Measurements from ENCODE around the gene TRIM44. TPM values are rescaled to one million over a fixed set of nuclear protein-coding genes. Genes with fewer than 3 reads are reported as not detected.
A peak's percentile ranks its signal among the peaks of the same experiment; 100 is the strongest.
"Not testable (repeated sequence)": the region's sequence is repeated elsewhere in the genome, so short reads cannot be mapped to it uniquely, and the experiment has no call there.

Gene TRIM44
- polyA plus RNA-seq, 4 donors, result 64.7 to 100 (median 82.9) TPM

DNA sequence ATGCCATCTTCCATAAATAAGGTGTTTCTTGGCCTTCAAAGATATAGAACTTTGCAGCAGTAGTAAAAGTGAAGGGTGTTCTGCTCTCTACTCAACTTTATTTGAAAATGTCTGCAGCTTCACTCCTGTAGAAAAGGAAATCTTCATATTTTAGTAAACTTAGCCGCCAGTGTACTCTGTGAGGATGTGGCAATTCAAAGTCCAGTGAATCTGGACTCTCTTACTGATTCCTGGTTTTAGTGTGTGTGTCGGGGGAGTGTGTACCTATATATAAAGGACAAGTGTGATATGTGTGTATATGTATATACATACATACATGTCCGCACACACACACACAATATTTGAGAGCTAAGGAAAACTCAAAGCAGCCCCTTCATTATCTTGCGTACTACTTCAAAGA is 147.0 kb downstream of the TRIM44 start:
- no peak for DNase-seq (ENCODE audit: low read depth in 4 of 4, low spot score in 3 of 4)

DNA sequence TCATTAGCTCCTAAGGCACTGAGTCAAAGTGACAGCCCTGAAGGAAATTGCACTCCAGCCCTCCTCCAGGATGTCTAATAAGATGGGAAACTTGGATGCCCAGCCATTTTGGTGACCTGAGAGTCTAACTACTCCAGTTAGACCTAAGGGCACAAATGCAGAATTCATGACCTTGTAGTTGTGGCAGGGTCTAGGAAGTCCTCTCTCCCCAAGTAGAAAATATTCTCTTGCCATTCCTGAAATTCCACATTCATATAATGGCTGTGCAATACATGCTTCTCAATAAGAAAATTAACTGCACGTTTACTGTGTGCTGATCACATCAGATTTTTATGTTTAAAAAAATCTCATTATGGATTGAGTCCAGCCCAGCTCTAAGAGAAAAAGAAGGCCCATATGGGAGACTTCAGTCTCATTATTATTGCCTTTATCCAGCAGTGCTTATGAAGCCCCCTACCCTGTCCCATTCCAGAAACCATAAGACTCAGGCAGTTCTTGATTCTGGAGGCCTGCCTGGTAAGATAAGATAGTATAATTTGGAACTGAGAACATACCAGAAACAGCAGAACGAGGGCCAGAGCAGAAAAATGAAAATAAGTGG is 147.6 kb downstream of the TRIM44 start:
- no peak for DNase-seq (ENCODE audit: low read depth in 4 of 4, low spot score in 3 of 4)

DNA sequence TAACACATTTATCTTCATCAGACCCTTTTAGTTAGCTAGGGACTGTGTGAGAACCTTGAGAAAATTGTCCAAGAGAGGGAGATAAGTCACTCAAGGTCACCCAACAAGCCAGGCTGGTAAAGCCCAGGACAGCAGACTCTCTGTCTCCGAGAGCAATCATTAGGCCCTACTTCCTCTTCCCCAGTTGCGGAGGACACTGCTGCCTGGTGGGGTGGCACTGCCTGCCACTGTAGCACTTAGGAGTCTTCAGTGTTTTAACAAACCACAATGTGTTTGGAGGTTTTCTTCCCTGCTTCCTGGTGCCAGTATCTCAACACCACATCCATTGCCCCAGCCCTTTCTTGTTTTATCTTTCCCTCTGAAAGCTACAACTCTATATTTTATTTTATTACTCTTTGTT is 149.2 kb downstream of the TRIM44 start:
- DNase-seq (ENCODE audit: low read depth in 4 of 4, low spot score in 3 of 4), result no peak

- peak in 2 of 4 donors; percentile 40 to 46 for DNase-seq (ENCODE audit: low read depth in 4 of 4, low spot score in 3 of 4)
Measured at GRCh38 chr11:35812828-35813227, 150.3 kb downstream of the TRIM44 start.

DNA sequence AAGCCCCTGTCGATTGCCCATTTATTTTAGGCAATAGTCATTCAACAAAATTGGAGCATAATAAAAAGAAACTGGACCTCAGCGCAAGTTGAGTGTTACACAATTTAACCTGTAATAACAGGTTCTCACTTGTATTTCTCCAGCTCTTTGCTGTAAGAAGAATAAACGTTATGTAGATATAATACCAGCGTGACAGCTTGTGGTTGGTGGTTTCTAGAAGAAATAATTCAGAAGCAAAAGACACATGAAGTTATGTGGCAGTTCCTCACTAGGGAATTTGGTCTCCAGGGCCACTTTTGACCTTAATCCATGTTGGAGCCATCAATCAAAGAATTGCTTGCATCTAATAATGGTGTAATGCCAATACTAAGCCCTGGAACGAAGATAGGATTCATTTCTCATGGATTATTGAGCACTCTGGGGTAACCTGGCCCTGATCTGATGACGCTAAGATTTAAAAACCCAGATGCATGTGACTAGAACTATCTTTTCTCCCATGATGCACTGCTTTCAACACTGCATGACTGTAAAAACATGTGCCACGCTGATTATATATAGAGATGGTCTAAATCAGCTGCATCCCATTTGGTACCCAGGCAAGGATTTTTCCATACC is 151.6 kb downstream of the TRIM44 start:
- DNase-seq (ENCODE audit: low read depth in 4 of 4, low spot score in 3 of 4), result no peak

DNA sequence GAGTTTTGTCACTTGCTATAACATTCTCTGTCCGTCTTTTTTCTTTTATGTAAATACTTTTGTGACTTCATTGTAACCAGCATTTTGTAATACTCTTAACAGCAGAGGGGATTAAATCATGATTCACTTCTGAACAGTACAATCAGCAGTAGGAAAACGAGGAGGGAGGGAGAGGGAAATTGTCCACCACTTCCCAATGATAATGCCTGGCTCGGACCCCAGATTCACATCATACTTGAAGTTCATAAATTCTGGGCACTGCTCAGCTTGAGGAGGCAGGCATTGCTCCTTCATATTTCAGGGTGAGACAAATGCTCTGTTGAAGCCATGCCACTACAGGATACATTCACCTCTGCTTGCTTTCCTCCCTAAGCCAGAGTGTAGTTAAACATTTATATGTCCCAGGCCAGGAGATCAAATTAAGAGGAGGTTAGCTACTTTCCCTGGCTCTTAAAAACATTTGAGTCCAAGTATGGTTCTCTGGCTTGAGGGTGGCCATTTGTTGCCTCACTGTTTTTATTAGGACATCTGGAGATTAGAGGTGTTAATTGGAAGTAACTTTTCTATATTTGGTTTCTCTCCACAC is 152.2 kb downstream of the TRIM44 start:
- DNase-seq (ENCODE audit: low read depth in 4 of 4, low spot score in 3 of 4), result no peak

- DNase-seq (ENCODE audit: low read depth in 4 of 4, low spot score in 3 of 4), result peak in 1 of 4 donors; percentile 27
Measured at GRCh38 chr11:35815556-35816315, 153.2 kb downstream of the TRIM44 start.

DNA sequence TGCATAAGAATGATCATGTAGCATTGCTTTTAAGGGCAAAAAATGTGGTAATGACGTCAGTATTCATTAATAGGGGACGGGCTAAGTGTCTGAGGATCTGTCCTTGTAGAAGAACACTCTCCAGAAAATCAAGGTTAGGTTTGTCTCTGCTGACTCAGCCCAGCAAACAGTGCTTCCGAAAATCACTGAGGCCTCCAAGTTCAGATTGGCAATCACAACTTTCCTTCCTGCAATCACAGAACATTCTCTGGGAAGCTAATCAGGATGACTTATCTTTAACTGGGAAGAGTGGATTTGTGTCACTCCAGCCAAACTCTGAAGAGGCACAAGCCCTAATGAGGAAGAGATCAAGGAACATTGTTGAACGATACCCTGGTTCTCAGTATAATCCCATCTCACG is 158.0 kb downstream of the TRIM44 start:
- no peak for DNase-seq (ENCODE audit: low read depth in 4 of 4, low spot score in 3 of 4)

- DNase-seq (ENCODE audit: low read depth in 4 of 4, low spot score in 3 of 4), result no peak
Measured at GRCh38 chr11:35822815-35823495, 160.4 kb downstream of the TRIM44 start.

- DNase-seq (ENCODE audit: low read depth in 4 of 4, low spot score in 3 of 4), result no peak
Measured at GRCh38 chr11:35823742-35824298, 161.2 kb downstream of the TRIM44 start.

- DNase-seq (ENCODE audit: low read depth in 4 of 4, low spot score in 3 of 4), result no peak
Measured at GRCh38 chr11:35825386-35825785, 162.8 kb downstream of the TRIM44 start.

DNA sequence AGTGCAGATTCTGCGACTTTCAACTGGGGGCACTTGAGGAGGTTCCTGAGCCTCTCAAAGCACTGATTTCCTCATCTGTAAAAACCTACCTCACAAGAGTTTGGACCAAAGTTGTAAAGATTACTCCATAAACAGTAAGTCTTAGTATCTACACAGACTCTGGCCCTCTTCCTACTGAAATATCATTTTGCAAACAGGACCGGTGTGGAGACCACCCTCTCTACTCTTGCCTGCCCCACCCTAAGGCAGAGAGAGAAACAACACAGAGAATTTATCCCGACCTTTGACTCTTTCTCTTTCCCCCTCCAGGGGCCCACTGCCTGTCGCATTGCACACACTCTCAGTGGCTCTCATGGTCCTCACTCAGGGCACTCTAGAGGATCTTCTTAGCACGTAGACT is 163.4 kb downstream of the TRIM44 start:
- DNase-seq (ENCODE audit: low read depth in 4 of 4, low spot score in 3 of 4), result no peak

GRCh38 chr11:35826949-35827348 is 164.4 kb downstream of the TRIM44 start:
- no peak for DNase-seq (ENCODE audit: low read depth in 4 of 4, low spot score in 3 of 4)

- no peak for DNase-seq (ENCODE audit: low read depth in 4 of 4, low spot score in 3 of 4)
Measured at GRCh38 chr11:35836205-35836604, 173.6 kb downstream of the TRIM44 start.

GRCh38 chr11:35838071-35838470 is 175.5 kb downstream of the TRIM44 start:
- no peak for DNase-seq (ENCODE audit: low read depth in 4 of 4, low spot score in 3 of 4)

GRCh38 chr11:35838697-35839367 is 176.3 kb downstream of the TRIM44 start:
- DNase-seq (ENCODE audit: low read depth in 4 of 4, low spot score in 3 of 4), result not testable (repeated sequence)

- no peak for DNase-seq (ENCODE audit: low read depth in 4 of 4, low spot score in 3 of 4)
Measured at GRCh38 chr11:35839368-35840161, 177.0 kb downstream of the TRIM44 start.

DNA sequence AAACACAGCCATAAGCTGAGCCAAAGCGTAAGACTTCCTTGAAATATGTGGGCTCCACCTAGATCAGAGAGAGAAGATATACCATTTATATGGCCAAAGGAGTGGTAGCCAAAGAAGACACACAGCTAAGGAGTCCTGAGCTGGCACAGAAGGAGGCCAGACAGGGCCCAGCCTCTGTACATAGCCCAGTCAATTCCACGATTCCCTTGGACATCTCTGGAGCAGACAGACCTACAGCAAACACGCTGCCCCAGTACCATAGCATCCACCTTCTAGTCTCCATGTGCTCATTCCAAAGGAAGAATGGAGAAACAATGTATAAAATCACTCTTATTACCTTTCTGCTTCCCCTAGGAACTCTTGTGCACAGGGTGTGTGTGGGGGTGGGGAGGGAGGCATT is 179.2 kb downstream of the TRIM44 start:
- no peak for DNase-seq (ENCODE audit: low read depth in 4 of 4, low spot score in 3 of 4)

GRCh38 chr11:35842958-35843357 is 180.4 kb downstream of the TRIM44 start:
- no peak for DNase-seq (ENCODE audit: low read depth in 4 of 4, low spot score in 3 of 4)
